Measurements from ENCODE around the gene ITGB4.
"Not testable (repeated sequence)": the region's sequence is repeated elsewhere in the genome, so short reads cannot be mapped to it uniquely, and the experiment has no call there.

The ITGB4 gene

GRCh38 chr17:75773808-75774470 lies 52.7 kb downstream of the ITGB4 start:
- DNase-seq, result no peak

- DNase-seq, result no peak
Observed at GRCh38 chr17:75774471-75774990, 53.3 kb downstream of the ITGB4 start.

- no peak for DNase-seq
Observed at GRCh38 chr17:75774991-75775668, 53.9 kb downstream of the ITGB4 start.

GRCh38 chr17:75776386-75777295 lies 55.4 kb downstream of the ITGB4 start:
- DNase-seq, result peak; percentile 31 to 43

GRCh38 chr17:75777296-75777922 lies 56.1 kb downstream of the ITGB4 start:
- no peak for DNase-seq

- DNase-seq, result not testable (repeated sequence)
Observed at GRCh38 chr17:75778066-75778860, 57.0 kb downstream of the ITGB4 start.

DNA sequence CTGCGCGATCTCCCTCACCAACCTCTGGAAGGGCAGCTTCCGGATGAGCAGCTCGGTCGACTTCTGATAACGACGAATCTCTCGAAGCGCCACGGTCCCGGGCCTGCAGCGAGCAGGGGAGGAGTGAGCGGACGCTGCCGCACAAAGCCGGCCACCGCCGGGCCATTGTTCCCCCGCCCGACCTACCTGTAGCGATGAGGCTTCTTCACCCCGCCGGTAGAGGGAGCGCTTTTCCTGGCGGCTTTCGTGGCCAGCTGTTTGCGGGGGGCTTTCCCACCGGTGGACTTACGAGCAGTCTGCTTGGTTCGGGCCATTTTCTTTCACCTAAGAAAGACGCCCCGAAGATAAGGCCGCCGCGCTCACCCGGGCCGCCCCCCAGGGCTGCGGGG lies 57.6 kb downstream of the ITGB4 start:
- peak; percentile 74 to 80 for DNase-seq

DNA sequence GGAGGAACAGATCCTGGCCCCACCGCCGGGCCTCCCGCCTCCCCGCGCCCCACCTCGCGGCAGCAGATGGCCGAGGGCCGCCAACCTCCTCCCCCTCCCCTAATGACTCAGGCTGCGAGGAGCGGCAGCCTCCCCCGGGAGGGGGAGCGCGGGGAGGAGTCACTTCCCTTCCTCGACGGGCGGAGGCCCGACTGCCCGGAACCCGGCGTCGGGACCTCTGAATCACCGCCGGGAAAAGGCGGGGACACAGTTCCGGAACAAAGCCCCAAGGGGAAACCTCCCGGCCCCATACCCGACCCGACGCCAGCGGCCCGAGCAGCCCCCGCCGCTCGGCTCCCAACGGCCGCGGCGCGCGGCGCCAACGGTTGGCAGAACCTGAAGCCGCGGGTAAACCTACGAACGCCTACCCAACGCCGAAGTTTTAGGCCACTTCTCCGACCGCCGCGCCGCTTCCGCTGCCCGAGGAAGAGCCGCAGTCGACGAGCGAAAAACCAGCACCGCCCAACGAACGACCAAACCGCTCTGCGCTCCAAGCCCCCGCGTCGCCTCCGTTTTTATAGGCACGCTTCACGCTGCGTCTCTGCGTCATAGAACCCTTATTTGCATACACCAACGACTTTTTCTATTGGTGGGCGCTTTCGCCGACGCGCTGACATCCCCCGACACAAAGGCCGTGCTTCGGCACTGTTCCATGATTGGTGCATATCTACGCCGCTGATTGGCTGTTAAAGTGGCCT lies 58.2 kb downstream of the ITGB4 start:
- DNase-seq, result peak; percentile 90 to 93

DNA sequence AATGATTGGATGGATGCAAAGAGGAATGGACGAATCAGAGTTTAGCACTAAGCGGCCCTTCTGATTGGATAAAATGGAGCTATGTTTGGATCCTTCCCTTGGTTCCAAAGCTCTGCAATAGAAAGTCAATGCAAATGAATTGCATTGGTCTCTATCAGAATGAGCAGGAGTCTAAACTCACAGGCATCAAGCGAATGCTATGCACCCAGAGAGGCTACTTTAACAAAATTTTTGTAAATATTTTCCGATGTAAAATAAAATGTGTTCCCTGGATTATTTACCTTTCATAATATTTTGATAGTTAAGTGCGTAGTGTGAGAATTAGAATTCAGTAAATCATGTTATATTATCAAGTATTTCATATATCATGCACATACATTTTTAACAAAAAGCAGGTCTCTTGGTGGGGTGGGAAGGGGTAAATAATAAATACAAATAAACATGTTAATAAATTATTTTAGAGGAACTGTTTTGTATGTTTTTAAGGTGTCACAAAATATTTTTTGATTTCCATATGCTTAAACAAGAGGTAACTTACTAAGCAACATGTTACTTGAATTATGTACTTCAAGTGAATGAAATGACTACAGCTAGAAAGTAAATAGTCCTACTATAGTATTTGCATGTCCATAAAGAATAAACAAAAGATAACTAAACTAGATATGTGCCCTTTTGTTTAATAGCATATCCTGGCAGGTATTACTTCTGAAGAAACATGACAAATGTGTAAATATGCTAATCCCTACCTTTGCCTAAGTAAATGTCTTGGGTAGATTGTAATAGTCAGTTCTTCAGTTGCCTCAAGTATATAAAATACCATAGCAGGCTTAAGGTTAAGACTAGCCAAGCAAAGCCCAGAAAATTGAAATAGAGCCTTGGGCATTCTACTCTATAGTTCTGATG lies 59.0 kb downstream of the ITGB4 start:
- DNase-seq, result no peak

DNA sequence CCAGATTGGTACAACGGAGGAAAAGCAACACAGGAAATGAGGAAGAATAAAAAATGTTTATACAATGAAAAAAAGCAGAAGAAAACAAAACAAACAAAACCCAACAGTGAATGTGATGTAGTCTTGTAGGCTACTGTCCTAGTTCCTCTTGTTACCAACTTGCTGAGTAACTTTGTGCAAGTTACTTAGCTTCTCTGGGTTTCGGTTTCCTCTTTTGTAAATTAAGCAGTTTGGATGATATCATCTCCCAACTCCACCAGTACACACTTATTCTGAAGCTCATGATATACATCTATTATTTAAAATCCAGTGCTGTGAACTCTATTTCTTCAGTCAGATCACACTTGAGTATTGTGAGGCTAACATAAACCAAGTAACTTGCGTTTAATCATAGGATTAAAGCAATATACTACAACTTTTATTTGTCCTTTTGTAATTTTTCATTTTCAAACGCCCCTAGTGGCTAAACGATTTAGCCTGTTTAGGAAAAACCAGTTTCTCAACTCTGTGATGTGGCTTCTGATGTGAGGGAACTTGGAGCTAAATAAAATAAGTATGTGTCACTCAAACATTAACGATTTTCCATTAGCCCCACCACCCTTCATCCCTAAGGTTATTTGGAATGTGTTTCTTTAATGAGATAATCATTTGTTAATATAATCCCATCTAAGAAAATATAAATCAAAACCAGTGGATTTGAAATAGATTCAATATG lies 62.0 kb downstream of the ITGB4 start:
- DNase-seq, result no peak

- peak in 1 of 2 experiments; percentile 34 for DNase-seq
Observed at GRCh38 chr17:75783803-75784472, 62.7 kb downstream of the ITGB4 start.

DNA sequence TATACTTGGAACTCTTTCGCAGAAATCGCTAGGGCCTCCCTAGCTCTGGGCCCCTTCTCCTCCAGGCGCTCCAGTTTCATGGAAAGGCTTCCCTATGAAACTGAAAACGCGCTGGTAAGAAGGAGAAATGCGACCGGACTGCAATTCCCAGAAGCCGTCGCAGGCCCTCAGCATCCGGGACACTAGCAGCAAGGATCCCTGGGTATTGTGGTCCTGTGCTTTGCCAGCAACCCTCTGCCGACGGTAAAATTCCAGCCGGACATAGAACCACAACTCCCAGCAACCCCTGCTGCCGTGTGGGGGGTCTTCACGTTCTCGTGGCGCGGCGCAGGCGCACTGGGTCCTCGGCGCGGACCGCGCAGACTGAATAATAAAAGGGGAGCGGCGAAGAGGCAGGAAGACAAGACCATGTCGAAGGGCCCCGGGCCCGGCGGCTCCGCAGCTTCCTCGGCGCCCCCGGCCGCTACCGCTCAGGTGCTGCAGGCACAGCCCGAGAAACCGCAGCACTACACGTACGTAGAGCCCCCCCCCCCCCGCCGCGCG lies 63.3 kb downstream of the ITGB4 start, which contains the start of gene UNK:
UNK (plus strand) TSS at position 334 of the 543 bp plus-strand sequence; CDS start at position 409, 75 bp downstream.
- peak; percentile 92 to 94 for DNase-seq

- peak; percentile 87 to 89 for DNase-seq
Observed at GRCh38 chr17:75785016-75785890, 64.0 kb downstream of the ITGB4 start.

DNA sequence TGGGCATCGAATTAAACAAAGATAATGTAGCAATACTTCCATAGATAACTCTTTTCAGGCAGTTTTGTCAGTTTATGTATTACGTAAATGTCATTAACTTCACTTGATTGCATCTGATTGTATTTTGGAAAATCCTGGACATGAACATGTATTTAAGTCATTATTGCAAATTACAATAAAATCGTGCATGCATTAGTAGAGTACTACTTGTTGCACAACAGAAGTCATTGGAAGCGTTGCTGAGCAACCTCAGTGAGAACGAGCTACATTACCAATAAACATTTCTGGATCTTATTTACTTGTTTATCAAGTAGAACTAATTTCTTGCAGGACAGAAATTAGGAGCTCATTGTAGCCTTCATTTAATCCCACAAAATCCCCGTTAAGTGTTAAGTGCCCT lies 70.0 kb downstream of the ITGB4 start:
- DNase-seq, result no peak

- DNase-seq, result no peak
Observed at GRCh38 chr17:75793460-75793859, 72.2 kb downstream of the ITGB4 start.

GRCh38 chr17:75795820-75796607 lies 74.8 kb downstream of the ITGB4 start:
- no peak for DNase-seq
